ENCODE results near the gene WT1. TPM values are rescaled to one million over a fixed set of nuclear protein-coding genes. Genes with fewer than 3 reads are reported as not detected.
A peak's percentile ranks its signal among the peaks of the same experiment; 100 is the strongest.

The WT1 gene
- total and polyA plus RNA-seq, 2 of the 8 experiments (the other 6 are each of a cell fraction or from before 2014, with no cell fraction given), result 0.05 to 0.17 TPM

DNA sequence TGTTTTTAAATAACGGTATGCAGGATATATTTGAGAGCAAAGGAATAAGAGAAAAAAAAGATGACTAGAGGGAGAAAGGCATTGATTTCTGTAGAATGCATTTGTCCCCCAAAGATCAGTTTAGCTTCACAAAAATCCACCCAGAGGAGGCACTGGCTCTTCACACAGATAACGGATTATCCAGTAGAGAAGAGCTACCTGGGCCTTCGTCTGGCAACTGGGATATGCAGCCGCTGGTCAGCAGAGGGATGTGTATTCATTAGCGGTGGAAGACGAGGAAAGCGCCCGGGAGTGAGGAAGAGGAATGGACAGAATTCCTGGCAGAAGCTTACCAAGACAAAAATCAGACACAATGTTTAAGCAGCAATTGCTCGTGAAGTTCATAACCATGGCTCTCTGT is 5.6 kb upstream of the WT1 start (continued):
- no peak for TF ChIP-seq TCF12 (IDR thresholded peaks at IDR 0.05; ENCODE audit: low read depth, low read length)
- peak; percentile 71; the same call in 1 of the 2 replicates for TF ChIP-seq SUZ12 (IDR thresholded peaks at IDR 0.05; ENCODE audit: low read length)
- TF ChIP-seq, protein P1, sequence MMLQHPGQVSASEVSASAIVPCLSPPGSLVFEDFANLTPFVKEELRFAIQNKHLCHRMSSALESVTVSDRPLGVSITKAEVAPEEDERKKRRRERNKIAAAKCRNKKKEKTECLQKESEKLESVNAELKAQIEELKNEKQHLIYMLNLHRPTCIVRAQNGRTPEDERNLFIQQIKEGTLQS (IDR thresholded peaks at IDR 0.05; ENCODE audit: insufficient read depth, low read depth, low read length), result no peak
- no peak for TF ChIP-seq CTBP2 (IDR thresholded peaks at IDR 0.05; ENCODE audit: borderline replicate concordance, insufficient read depth, insufficient read length, low read length)
- TF ChIP-seq EZH2 (IDR thresholded peaks at IDR 0.05; ENCODE audit: low read depth, low read length, severe bottlenecking), result peak; percentile 75
- no peak for TF ChIP-seq SIX5 (IDR thresholded peaks at IDR 0.05; ENCODE audit: low read depth, low read length)
- no peak for TF ChIP-seq BRCA1 (IDR thresholded peaks at IDR 0.05; ENCODE audit: low read depth, low read length)
- no peak for TF ChIP-seq KDM5A (IDR thresholded peaks at IDR 0.05; ENCODE audit: low read length)
- TF ChIP-seq, protein P2, sequence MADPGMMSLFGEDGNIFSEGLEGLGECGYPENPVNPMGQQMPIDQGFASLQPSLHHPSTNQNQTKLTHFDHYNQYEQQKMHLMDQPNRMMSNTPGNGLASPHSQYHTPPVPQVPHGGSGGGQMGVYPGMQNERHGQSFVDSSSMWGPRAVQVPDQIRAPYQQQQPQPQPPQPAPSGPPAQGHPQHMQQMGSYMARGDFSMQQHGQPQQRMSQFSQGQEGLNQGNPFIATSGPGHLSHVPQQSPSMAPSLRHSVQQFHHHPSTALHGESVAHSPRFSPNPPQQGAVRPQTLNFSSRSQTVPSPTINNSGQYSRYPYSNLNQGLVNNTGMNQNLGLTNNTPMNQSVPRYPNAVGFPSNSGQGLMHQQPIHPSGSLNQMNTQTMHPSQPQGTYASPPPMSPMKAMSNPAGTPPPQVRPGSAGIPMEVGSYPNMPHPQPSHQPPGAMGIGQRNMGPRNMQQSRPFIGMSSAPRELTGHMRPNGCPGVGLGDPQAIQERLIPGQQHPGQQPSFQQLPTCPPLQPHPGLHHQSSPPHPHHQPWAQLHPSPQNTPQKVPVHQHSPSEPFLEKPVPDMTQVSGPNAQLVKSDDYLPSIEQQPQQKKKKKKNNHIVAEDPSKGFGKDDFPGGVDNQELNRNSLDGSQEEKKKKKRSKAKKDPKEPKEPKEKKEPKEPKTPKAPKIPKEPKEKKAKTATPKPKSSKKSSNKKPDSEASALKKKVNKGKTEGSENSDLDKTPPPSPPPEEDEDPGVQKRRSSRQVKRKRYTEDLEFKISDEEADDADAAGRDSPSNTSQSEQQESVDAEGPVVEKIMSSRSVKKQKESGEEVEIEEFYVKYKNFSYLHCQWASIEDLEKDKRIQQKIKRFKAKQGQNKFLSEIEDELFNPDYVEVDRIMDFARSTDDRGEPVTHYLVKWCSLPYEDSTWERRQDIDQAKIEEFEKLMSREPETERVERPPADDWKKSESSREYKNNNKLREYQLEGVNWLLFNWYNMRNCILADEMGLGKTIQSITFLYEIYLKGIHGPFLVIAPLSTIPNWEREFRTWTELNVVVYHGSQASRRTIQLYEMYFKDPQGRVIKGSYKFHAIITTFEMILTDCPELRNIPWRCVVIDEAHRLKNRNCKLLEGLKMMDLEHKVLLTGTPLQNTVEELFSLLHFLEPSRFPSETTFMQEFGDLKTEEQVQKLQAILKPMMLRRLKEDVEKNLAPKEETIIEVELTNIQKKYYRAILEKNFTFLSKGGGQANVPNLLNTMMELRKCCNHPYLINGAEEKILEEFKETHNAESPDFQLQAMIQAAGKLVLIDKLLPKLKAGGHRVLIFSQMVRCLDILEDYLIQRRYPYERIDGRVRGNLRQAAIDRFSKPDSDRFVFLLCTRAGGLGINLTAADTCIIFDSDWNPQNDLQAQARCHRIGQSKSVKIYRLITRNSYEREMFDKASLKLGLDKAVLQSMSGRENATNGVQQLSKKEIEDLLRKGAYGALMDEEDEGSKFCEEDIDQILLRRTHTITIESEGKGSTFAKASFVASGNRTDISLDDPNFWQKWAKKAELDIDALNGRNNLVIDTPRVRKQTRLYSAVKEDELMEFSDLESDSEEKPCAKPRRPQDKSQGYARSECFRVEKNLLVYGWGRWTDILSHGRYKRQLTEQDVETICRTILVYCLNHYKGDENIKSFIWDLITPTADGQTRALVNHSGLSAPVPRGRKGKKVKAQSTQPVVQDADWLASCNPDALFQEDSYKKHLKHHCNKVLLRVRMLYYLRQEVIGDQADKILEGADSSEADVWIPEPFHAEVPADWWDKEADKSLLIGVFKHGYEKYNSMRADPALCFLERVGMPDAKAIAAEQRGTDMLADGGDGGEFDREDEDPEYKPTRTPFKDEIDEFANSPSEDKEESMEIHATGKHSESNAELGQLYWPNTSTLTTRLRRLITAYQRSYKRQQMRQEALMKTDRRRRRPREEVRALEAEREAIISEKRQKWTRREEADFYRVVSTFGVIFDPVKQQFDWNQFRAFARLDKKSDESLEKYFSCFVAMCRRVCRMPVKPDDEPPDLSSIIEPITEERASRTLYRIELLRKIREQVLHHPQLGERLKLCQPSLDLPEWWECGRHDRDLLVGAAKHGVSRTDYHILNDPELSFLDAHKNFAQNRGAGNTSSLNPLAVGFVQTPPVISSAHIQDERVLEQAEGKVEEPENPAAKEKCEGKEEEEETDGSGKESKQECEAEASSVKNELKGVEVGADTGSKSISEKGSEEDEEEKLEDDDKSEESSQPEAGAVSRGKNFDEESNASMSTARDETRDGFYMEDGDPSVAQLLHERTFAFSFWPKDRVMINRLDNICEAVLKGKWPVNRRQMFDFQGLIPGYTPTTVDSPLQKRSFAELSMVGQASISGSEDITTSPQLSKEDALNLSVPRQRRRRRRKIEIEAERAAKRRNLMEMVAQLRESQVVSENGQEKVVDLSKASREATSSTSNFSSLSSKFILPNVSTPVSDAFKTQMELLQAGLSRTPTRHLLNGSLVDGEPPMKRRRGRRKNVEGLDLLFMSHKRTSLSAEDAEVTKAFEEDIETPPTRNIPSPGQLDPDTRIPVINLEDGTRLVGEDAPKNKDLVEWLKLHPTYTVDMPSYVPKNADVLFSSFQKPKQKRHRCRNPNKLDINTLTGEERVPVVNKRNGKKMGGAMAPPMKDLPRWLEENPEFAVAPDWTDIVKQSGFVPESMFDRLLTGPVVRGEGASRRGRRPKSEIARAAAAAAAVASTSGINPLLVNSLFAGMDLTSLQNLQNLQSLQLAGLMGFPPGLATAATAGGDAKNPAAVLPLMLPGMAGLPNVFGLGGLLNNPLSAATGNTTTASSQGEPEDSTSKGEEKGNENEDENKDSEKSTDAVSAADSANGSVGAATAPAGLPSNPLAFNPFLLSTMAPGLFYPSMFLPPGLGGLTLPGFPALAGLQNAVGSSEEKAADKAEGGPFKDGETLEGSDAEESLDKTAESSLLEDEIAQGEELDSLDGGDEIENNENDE (IDR thresholded peaks at IDR 0.05; ENCODE audit: insufficient replicate concordance, low read length), result no peak

Data from H1 (cell line).